Endothelial cell of umbilical vein (primary cell): ENCODE results near the gene LSM11. TPM values are rescaled to one million over a fixed set of nuclear protein-coding genes. Genes with fewer than 3 reads are reported as not detected.

ENCODE experiments used
- BruUV-seq: library from RNA; stranded (reverse); fragments of 400-500 nt; replicated peaks from 2 replicates; lab custom pipeline; 2021; lab: Mats Ljungman, UMichigan
- CTCF ChIA-PET: fragments of 300-600, 350-600 bp; sonication (Branson Sonifier 250); formaldehyde crosslinking; loops from one replicate; lab custom pipeline; 2021; ENCODE audit warnings: antibody characterized with exemption, inconsistent platforms; lab: Charles Lee
- POLR2A ChIA-PET: fragments of 300-600, 350-600 bp; sonication (Branson Sonifier 250); formaldehyde crosslinking; loops from one replicate; lab custom pipeline; 2021; ENCODE audit warnings: antibody characterized with exemption, inconsistent platforms; lab: Charles Lee
- DNase-seq: peaks from one replicate; pipeline ENCODE4 v3.0.0-alpha.2; 2011; ENCODE audit warnings: low read depth, low spot score
- FAIRE-seq: peaks from 2 replicates; lab custom pipeline; 2011; peaks lifted over from hg19 to GRCh38; lab: Jason Lieb, UNC
- H2AFZ ChIP-seq: 2 replicates; pipeline ENCODE4 v1.6.0; 2012; ENCODE audit warnings: low read depth, low read length, control low read depth, inconsistent platforms
- H3K27ac ChIP-seq: 2 replicates; pipeline ENCODE4 v1.5.1; 2011; ENCODE audit warnings: low read depth, mild to moderate bottlenecking, control low read depth, low read length, moderate library complexity; ENCODE audit not compliant: insufficient read depth
- H3K27me3 ChIP-seq, 2 experiments: 2 replicates each; pipeline versions ENCODE4 v1.6.0 to v1.6.1; 2011; ENCODE audit warnings: low read length in 2 of 2, mixed read lengths in 1 of 2; ENCODE audit not compliant: control insufficient read depth in 2 of 2, insufficient read depth in 2 of 2
- H3K36me3 ChIP-seq, 2 experiments: 2 replicates in 1 of 2; 3 replicates in 1 of 2; pipeline ENCODE4 v1.5.1; 2011; ENCODE audit warnings: low read length in 2 of 2, mild to moderate bottlenecking in 1 of 2, moderate library complexity in 1 of 2; ENCODE audit not compliant: control insufficient read depth in 2 of 2, insufficient read depth in 2 of 2; ENCODE audit errors: extremely low read depth in 1 of 2
- H3K4me1 ChIP-seq: 3 replicates; pipeline ENCODE4 v1.5.1; 2011; ENCODE audit warnings: mild to moderate bottlenecking, low read length; ENCODE audit not compliant: control insufficient read depth, insufficient read depth; ENCODE audit errors: extremely low read depth
- H3K4me2 ChIP-seq: 2 replicates; pipeline ENCODE4 v1.6.1; 2011; ENCODE audit warnings: low read length, control low read depth, mixed read lengths; ENCODE audit not compliant: insufficient read depth
- H3K4me3 ChIP-seq, 3 experiments: fragments of 200-600 bp in 1 of 3; sonication (generic), shearing (Covaris generic) in 1 of 3; replicated peaks in 1 of 3; 2 replicates each; pipeline ENCODE4 v1.5.1; 2011 to 2016; ENCODE audit warnings: control low read depth in 3 of 3, low read length in 3 of 3, mild to moderate bottlenecking in 2 of 3, inconsistent platforms in 1 of 3, low read depth in 1 of 3, moderate library complexity in 1 of 3; ENCODE audit not compliant: insufficient read depth in 1 of 3
- H3K79me2 ChIP-seq: 2 replicates; pipeline ENCODE4 v1.6.0; 2012; ENCODE audit warnings: low read length, inconsistent platforms; ENCODE audit not compliant: control insufficient read depth, insufficient read depth
- H3K9ac ChIP-seq: replicated peaks from 2 replicates; pipeline ENCODE3; 2011; ENCODE audit warnings: low read length, control low read depth; ENCODE audit not compliant: insufficient read depth; ENCODE audit errors: extremely low read depth
- H3K9me1 ChIP-seq: replicated peaks from 3 replicates; pipeline ENCODE4 v1.6.0; 2011; ENCODE audit warnings: mild to moderate bottlenecking, low read length; ENCODE audit not compliant: control insufficient read depth, insufficient read depth; ENCODE audit errors: extremely low read depth
- H3K9me3 ChIP-seq: replicated peaks from 2 replicates; pipeline ENCODE4 v1.5.1; 2012; ENCODE audit warnings: low read length, inconsistent platforms; ENCODE audit not compliant: control insufficient read depth, insufficient read depth
- H4K20me1 ChIP-seq: replicated peaks from 2 replicates; pipeline ENCODE3; 2011; ENCODE audit warnings: mild to moderate bottlenecking, low read length; ENCODE audit not compliant: control insufficient read depth, insufficient read depth; ENCODE audit errors: extremely low read depth
- CTCF ChIP-seq, 2 donors: IDR thresholded peaks; 1 replicate in 1 of 2; 2 replicates in 1 of 2; pipeline ENCODE4 v1.5.1; 2011; ENCODE audit warnings: low read length in 2 of 2, mild to moderate bottlenecking in 2 of 2, moderate library complexity in 2 of 2, control low read depth in 1 of 2, inconsistent platforms in 1 of 2, low read depth in 1 of 2; ENCODE audit not compliant: insufficient read depth in 1 of 2; ENCODE audit errors: extremely low read depth in 1 of 2
- EZH2 ChIP-seq: IDR thresholded peaks from 2 replicates; pipeline ENCODE4 v1.6.1; 2012; ENCODE audit warnings: borderline replicate concordance, low read depth, mild to moderate bottlenecking, moderate library complexity, low read length, inconsistent platforms; ENCODE audit not compliant: severe bottlenecking
- FOS ChIP-seq: IDR thresholded peaks from 2 replicates; pipeline ENCODE4 v1.6.1; 2011; ENCODE audit warnings: mild to moderate bottlenecking, low read length, moderate library complexity, borderline replicate concordance; ENCODE audit not compliant: insufficient read depth
- GATA2 ChIP-seq: IDR thresholded peaks from 2 replicates; pipeline ENCODE4 v1.7.0; 2011; ENCODE audit warnings: low read depth, mild to moderate bottlenecking, moderate library complexity, mixed read lengths, low read length; ENCODE audit not compliant: insufficient read length, insufficient read depth
- JUN ChIP-seq: IDR thresholded peaks from 2 replicates; pipeline ENCODE4 v1.6.1; 2011; ENCODE audit warnings: borderline replicate concordance, low read depth; ENCODE audit not compliant: insufficient read length, insufficient read depth
- MAX ChIP-seq: IDR thresholded peaks from 2 replicates; pipeline ENCODE4 v1.6.1; 2011; ENCODE audit not compliant: insufficient read depth, insufficient read length
- MYC ChIP-seq: IDR thresholded peaks from one replicate; pipeline ENCODE4 v1.6.1; 2011; ENCODE audit warnings: mild to moderate bottlenecking, low read depth, low read length
- POLR2A ChIP-seq: IDR thresholded peaks from 2 replicates; pipeline ENCODE4 v1.6.1; 2012; ENCODE audit warnings: low read depth, mild to moderate bottlenecking, control low read depth, low read length
- POLR2AphosphoS5 ChIP-seq: IDR thresholded peaks from 2 replicates; pipeline ENCODE4 v1.6.1; 2012; ENCODE audit warnings: low read depth, mild to moderate bottlenecking, control low read depth, low read length, moderate library complexity; ENCODE audit not compliant: insufficient read depth
- dilution Hi-C: fragments of 300-500 bp; cut with MboI; formaldehyde crosslinking; loops from one replicate; pipeline ENCODE4 v1.15.0; 2019; ENCODE audit warnings: low sequenced_read_pairs; ENCODE audit not compliant: extremely low pct_ligation_motif_present
- intact Hi-C: fragments of 100-400 bp; cut with micrococcal nuclease; formaldehyde crosslinking; loops from one replicate; pipeline ENCODE4 v1.10.0; 2022
- polyA plus RNA-seq, 4 experiments: library from polyadenylated mRNA; depleted of rRNA in 3 of 4; stranded (reverse) in 3 of 4; unstranded in 1 of 4; fragments of >200 nt; gene quantifications; 2 replicates each; pipeline versions ENCODE4 v1.2.1 to v1.2.3, GENCODE V29; 2011 to 2012; ENCODE audit warnings: missing spikeins in 1 of 4
- total RNA-seq: library from RNA; stranded (reverse); gene quantifications from 2 replicates; pipeline ENCODE4 v1.2.3, GENCODE V29; 2021

Gene LSM11
- total and polyA plus RNA-seq, 2 donors (not counting 3 experiments of a cell fraction or from before 2014, with no cell fraction given): 3.5 to 7.3 TPM

- Histone ChIP-seq H3K79me2 (no peaks in the 10 kb centered on the region), H3K9ac (no peak overlapping the region), H3K4me3 (no peak overlapping the region), H3K27ac (no peak overlapping the region), H3K4me1 (no peaks in the 10 kb centered on the region), H4K20me1 (no peaks in the 10 kb centered on the region), H3K9me1 (no peaks in the 10 kb centered on the region), H2AFZ (no peak overlapping the region), H3K36me3 (no peaks in the 10 kb centered on the region), H3K27me3 (no peaks in the 10 kb centered on the region), H3K9me3 (no peaks in the 10 kb centered on the region), H3K4me2 (peak overlapping the region; percentile 60)
- DNase-seq: no peak
- intact Hi-C loops (loop anchor here (5.0 kb wide), 1 partner anchor 590 kb away; the partner anchor contains the start of gene MED7), dilution Hi-C loops (no loop called here)
- ChIA-PET CTCF (interaction anchor here (1.0 to 2.6 kb wide), 4 partner anchors 11 to 404 kb away, joined by 4 to 24 read pairs (median 6); partner anchors contain the start of gene LSM11), POLR2A (no interaction called here)
- BruUV-seq: no TSS peak
- no peak for FAIRE-seq
- TF ChIP-seq POLR2A: no peak
- TF ChIP-seq POLR2AphosphoS5: no peak
- no peak for TF ChIP-seq FOS
- no peak for TF ChIP-seq CTCF (IDR thresholded peaks at IDR 0.05; ENCODE audit: extremely low read depth in 1 of 2, insufficient read depth in 1 of 2, low read depth in 1 of 2, low read length in 2 of 2)
- no peak for TF ChIP-seq MYC
- TF ChIP-seq JUN: no peak
- no peak for TF ChIP-seq GATA2
- no peak for TF ChIP-seq MAX
- no peak for TF ChIP-seq EZH2
Measured at GRCh38 chr5:157732130-157732514, 11.4 kb upstream of the LSM11 start.
